ENCODE measurements around the gene RPL29. TPM values are rescaled to one million over a fixed set of nuclear protein-coding genes. Genes with fewer than 3 reads are reported as not detected.

RPL29 gene
- total RNA-seq, 1 donor from 2014 or later, result 1,532 TPM

GRCh38 chr3:51954713-51955112, 41.0 kb downstream of the RPL29 start:
- Histone ChIP-seq H3K4me3 (ENCODE audit: low read length in 3 of 3) (no peak overlapping the region), H3K27me3 (ENCODE audit: control insufficient read depth in 3 of 3, insufficient read depth in 3 of 3, low read length in 3 of 3) (no peaks in the 10 kb centered on the region), H3K36me3 (ENCODE audit: control insufficient read depth in 3 of 3, insufficient read depth in 3 of 3, low read length in 3 of 3) (peaks cover 8 to 25% (median 15%) of the 10 kb centered on the region in 3 donors), H3K27ac (ENCODE audit: low read depth, low read length) (no peak overlapping the region), H3K9me3 (ENCODE audit: control insufficient read depth in 3 of 3, low read length in 3 of 3) (no peaks in the 10 kb centered on the region), H3K4me1 (ENCODE audit: control insufficient read depth in 3 of 3, insufficient read depth in 3 of 3, low read length in 3 of 3) (peaks cover 11 to 19% (median 17%) of the 10 kb centered on the region in 3 donors), H3K9ac (ENCODE audit: low read depth in 1 of 3, low read length in 3 of 3) (no peak overlapping the region)

GRCh38 chr3:51954105-51954504, 41.6 kb downstream of the RPL29 start:
- Histone ChIP-seq H3K9ac (ENCODE audit: low read depth in 1 of 3, low read length in 3 of 3) (no peak overlapping the region), H3K4me3 (ENCODE audit: low read length in 3 of 3) (no peak overlapping the region), H3K9me3 (ENCODE audit: control insufficient read depth in 3 of 3, low read length in 3 of 3) (no peaks in the 10 kb centered on the region), H3K4me1 (ENCODE audit: control insufficient read depth in 3 of 3, insufficient read depth in 3 of 3, low read length in 3 of 3) (peaks cover 11 to 19% (median 17%) of the 10 kb centered on the region in 3 donors), H3K27ac (ENCODE audit: low read depth, low read length) (no peak overlapping the region), H3K36me3 (ENCODE audit: control insufficient read depth in 3 of 3, insufficient read depth in 3 of 3, low read length in 3 of 3) (peaks cover 11 to 22% (median 12%) of the 10 kb centered on the region in 3 donors), H3K27me3 (ENCODE audit: control insufficient read depth in 3 of 3, insufficient read depth in 3 of 3, low read length in 3 of 3) (no peaks in the 10 kb centered on the region)

GRCh38 chr3:51953445-51953844, 42.2 kb downstream of the RPL29 start:
- Histone ChIP-seq H3K4me3 (ENCODE audit: low read length in 3 of 3) (no peak overlapping the region), H3K9ac (ENCODE audit: low read depth in 1 of 3, low read length in 3 of 3) (no peak overlapping the region), H3K9me3 (ENCODE audit: control insufficient read depth in 3 of 3, low read length in 3 of 3) (no peaks in the 10 kb centered on the region), H3K27me3 (ENCODE audit: control insufficient read depth in 3 of 3, insufficient read depth in 3 of 3, low read length in 3 of 3) (no peaks in the 10 kb centered on the region), H3K27ac (ENCODE audit: low read depth, low read length) (no peak overlapping the region), H3K4me1 (ENCODE audit: control insufficient read depth in 3 of 3, insufficient read depth in 3 of 3, low read length in 3 of 3) (peaks cover 11 to 19% (median 17%) of the 10 kb centered on the region in 3 donors), H3K36me3 (ENCODE audit: control insufficient read depth in 3 of 3, insufficient read depth in 3 of 3, low read length in 3 of 3) (peaks cover 10 to 18% (median 14%) of the 10 kb centered on the region in 3 donors)

- Histone ChIP-seq H3K4me1 (ENCODE audit: control insufficient read depth in 3 of 3, insufficient read depth in 3 of 3, low read length in 3 of 3) (peaks cover 7 to 9% (median 9%) of the 10 kb centered on the region in 3 donors), H3K36me3 (ENCODE audit: control insufficient read depth in 3 of 3, insufficient read depth in 3 of 3, low read length in 3 of 3) (peaks cover 13 to 24% (median 16%) of the 10 kb centered on the region in 3 donors), H3K4me3 (ENCODE audit: low read length in 3 of 3) (no peak overlapping the region), H3K9ac (ENCODE audit: low read depth in 1 of 3, low read length in 3 of 3) (no peak overlapping the region), H3K9me3 (ENCODE audit: control insufficient read depth in 3 of 3, low read length in 3 of 3) (no peaks in the 10 kb centered on the region), H3K27me3 (ENCODE audit: control insufficient read depth in 3 of 3, insufficient read depth in 3 of 3, low read length in 3 of 3) (no peaks in the 10 kb centered on the region), H3K27ac (ENCODE audit: low read depth, low read length) (no peak overlapping the region)
These were observed 44.8 kb downstream of the RPL29 start for GRCh38 chr3:51950899-51951298.

GRCh38 chr3:51949121-51949520, 46.6 kb downstream of the RPL29 start:
- H3K4me3 ChIP-seq (ENCODE audit: low read length in 3 of 3), result no peak overlapping the region

GRCh38 chr3:51948016-51948580, 47.6 kb downstream of the RPL29 start:
- no peak overlapping the region for H3K9ac ChIP-seq (ENCODE audit: low read depth in 1 of 3, low read length in 3 of 3)
- no peak overlapping the region for H3K4me3 ChIP-seq (ENCODE audit: low read length in 3 of 3)
- H3K27ac ChIP-seq (ENCODE audit: low read depth, low read length), result no peak overlapping the region
- H3K27me3 ChIP-seq (ENCODE audit: control insufficient read depth in 3 of 3, insufficient read depth in 3 of 3, low read length in 3 of 3), result no peaks in the 10 kb centered on the region
- peaks cover 4 to 5% (median 5%) of the 10 kb centered on the region in 3 donors for H3K4me1 ChIP-seq (ENCODE audit: control insufficient read depth in 3 of 3, insufficient read depth in 3 of 3, low read length in 3 of 3)
- H3K36me3 ChIP-seq (ENCODE audit: control insufficient read depth in 3 of 3, insufficient read depth in 3 of 3, low read length in 3 of 3), result peaks cover 27 to 31% (median 31%) of the 10 kb centered on the region in 3 donors
- H3K9me3 ChIP-seq (ENCODE audit: control insufficient read depth in 3 of 3, low read length in 3 of 3), result no peaks in the 10 kb centered on the region

More at GRCh38 chr3:51949121-51949520, 46.6 kb downstream of the RPL29 start:
- no peaks in the 10 kb centered on the region for H3K4me1 ChIP-seq (ENCODE audit: control insufficient read depth in 3 of 3, insufficient read depth in 3 of 3, low read length in 3 of 3)
- no peaks in the 10 kb centered on the region for H3K9me3 ChIP-seq (ENCODE audit: control insufficient read depth in 3 of 3, low read length in 3 of 3)
- no peak overlapping the region for H3K9ac ChIP-seq (ENCODE audit: low read depth in 1 of 3, low read length in 3 of 3)
- H3K27me3 ChIP-seq (ENCODE audit: control insufficient read depth in 3 of 3, insufficient read depth in 3 of 3, low read length in 3 of 3), result no peaks in the 10 kb centered on the region
- H3K27ac ChIP-seq (ENCODE audit: low read depth, low read length), result no peak overlapping the region
- H3K36me3 ChIP-seq (ENCODE audit: control insufficient read depth in 3 of 3, insufficient read depth in 3 of 3, low read length in 3 of 3), result peaks cover 25 to 31% (median 28%) of the 10 kb centered on the region in 3 donors

GRCh38 chr3:51947215-51947900, 48.3 kb downstream of the RPL29 start:
- Histone ChIP-seq H3K27me3 (ENCODE audit: control insufficient read depth in 3 of 3, insufficient read depth in 3 of 3, low read length in 3 of 3) (no peaks in the 10 kb centered on the region), H3K9ac (ENCODE audit: low read depth in 1 of 3, low read length in 3 of 3) (no peak overlapping the region), H3K4me3 (ENCODE audit: low read length in 3 of 3) (no peak overlapping the region), H3K9me3 (ENCODE audit: control insufficient read depth in 3 of 3, low read length in 3 of 3) (no peaks in the 10 kb centered on the region), H3K4me1 (ENCODE audit: control insufficient read depth in 3 of 3, insufficient read depth in 3 of 3, low read length in 3 of 3) (peaks cover 11 to 13% (median 13%) of the 10 kb centered on the region in 3 donors), H3K27ac (ENCODE audit: low read depth, low read length) (no peak overlapping the region), H3K36me3 (ENCODE audit: control insufficient read depth in 3 of 3, insufficient read depth in 3 of 3, low read length in 3 of 3) (peaks cover 27 to 31% (median 31%) of the 10 kb centered on the region in 3 donors)

- Histone ChIP-seq H3K4me1 (ENCODE audit: control insufficient read depth in 3 of 3, insufficient read depth in 3 of 3, low read length in 3 of 3) (peaks cover 13 to 16% (median 15%) of the 10 kb centered on the region in 3 donors), H3K4me3 (ENCODE audit: low read length in 3 of 3) (no peak overlapping the region), H3K27me3 (ENCODE audit: control insufficient read depth in 3 of 3, insufficient read depth in 3 of 3, low read length in 3 of 3) (no peaks in the 10 kb centered on the region), H3K36me3 (ENCODE audit: control insufficient read depth in 3 of 3, insufficient read depth in 3 of 3, low read length in 3 of 3) (peaks cover 27 to 31% (median 31%) of the 10 kb centered on the region in 3 donors), H3K9me3 (ENCODE audit: control insufficient read depth in 3 of 3, low read length in 3 of 3) (no peaks in the 10 kb centered on the region), H3K9ac (ENCODE audit: low read depth in 1 of 3, low read length in 3 of 3) (no peak overlapping the region), H3K27ac (ENCODE audit: low read depth, low read length) (no peak overlapping the region)
These were observed 48.9 kb downstream of the RPL29 start for GRCh38 chr3:51946796-51947195.

GRCh38 chr3:51945926-51946705, 49.6 kb downstream of the RPL29 start:
- no peak overlapping the region for H3K27ac ChIP-seq (ENCODE audit: low read depth, low read length)
- peaks cover 18 to 22% (median 18%) of the 10 kb centered on the region in 3 donors for H3K4me1 ChIP-seq (ENCODE audit: control insufficient read depth in 3 of 3, insufficient read depth in 3 of 3, low read length in 3 of 3)
- H3K27me3 ChIP-seq (ENCODE audit: control insufficient read depth in 3 of 3, insufficient read depth in 3 of 3, low read length in 3 of 3), result no peaks in the 10 kb centered on the region
- H3K4me3 ChIP-seq (ENCODE audit: low read length in 3 of 3), result no peak overlapping the region
- H3K36me3 ChIP-seq (ENCODE audit: control insufficient read depth in 3 of 3, insufficient read depth in 3 of 3, low read length in 3 of 3), result peaks cover 27 to 31% (median 31%) of the 10 kb centered on the region in 3 donors
- H3K9me3 ChIP-seq (ENCODE audit: control insufficient read depth in 3 of 3, low read length in 3 of 3), result no peaks in the 10 kb centered on the region
- H3K9ac ChIP-seq (ENCODE audit: low read depth in 1 of 3, low read length in 3 of 3), result no peak overlapping the region
